H1 (cell line): ENCODE results near the gene SCN4A. TPM values are rescaled to one million over a fixed set of nuclear protein-coding genes. Genes with fewer than 3 reads are reported as not detected.

Experiments used
- ASH2L ChIP-seq: fragments of 200-600, 300-600 bp; sonication (generic); IDR thresholded peaks from one replicate; pipeline ENCODE4 v1.7.1; 2017; ENCODE audit warnings: low read length
- BCL11A ChIP-seq, 2 experiments: IDR thresholded peaks; one replicate each; pipeline ENCODE4 v1.6.1; 2011; ENCODE audit warnings: low read depth in 2 of 2, low read length in 2 of 2, mild to moderate bottlenecking in 2 of 2
- BRCA1 ChIP-seq: IDR thresholded peaks from 2 replicates; pipeline ENCODE4 v1.6.1; 2012; ENCODE audit warnings: low read depth, low read length, improper control_type of control experiment
- CHD7 ChIP-seq: fragments of 300-600 bp; sonication (generic); IDR thresholded peaks from 2 replicates; pipeline ENCODE4 v1.7.1; 2012; ENCODE audit warnings: low read length, moderate library complexity, mild to moderate bottlenecking, inconsistent platforms; ENCODE audit not compliant: insufficient replicate concordance
- HDAC6 ChIP-seq: IDR thresholded peaks from one replicate; pipeline ENCODE4 v1.7.1; 2012; ENCODE audit warnings: low read depth, mild to moderate bottlenecking, inconsistent platforms, low read length, moderate library complexity
- POLR2AphosphoS5 ChIP-seq: IDR thresholded peaks from 2 replicates; pipeline ENCODE4 v1.6.1; 2011; ENCODE audit warnings: low read depth, low read length
- RBBP5 ChIP-seq: IDR thresholded peaks from 2 replicates; pipeline ENCODE4 v1.7.1; 2012; ENCODE audit warnings: low read depth, mild to moderate bottlenecking, inconsistent platforms, low read length, moderate library complexity, borderline replicate concordance
- RFX5 ChIP-seq: IDR thresholded peaks from 2 replicates; pipeline ENCODE4 v1.6.1; 2011; ENCODE audit warnings: low read depth, low read length, improper control_type of control experiment, borderline replicate concordance
- SAP30 ChIP-seq: fragments of 300-600 bp; sonication (generic); IDR thresholded peaks from 2 replicates; pipeline ENCODE4 v1.7.1; 2012; ENCODE audit warnings: low read length, moderate library complexity, mild to moderate bottlenecking, inconsistent platforms; ENCODE audit not compliant: insufficient read depth, insufficient replicate concordance
- SRF ChIP-seq: IDR thresholded peaks from 2 replicates; pipeline ENCODE4 v1.6.1; 2011; ENCODE audit warnings: mild to moderate bottlenecking, low read depth, low read length, moderate library complexity
- TCF12 ChIP-seq: IDR thresholded peaks from 2 replicates; pipeline ENCODE4 v1.6.1; 2011; ENCODE audit warnings: low read depth, mild to moderate bottlenecking, low read length
- YY1 ChIP-seq: IDR thresholded peaks from 2 replicates; pipeline ENCODE4 v1.6.1; 2011; ENCODE audit warnings: low read depth, mild to moderate bottlenecking, low read length
- polyA plus RNA-seq, 7 experiments: library from polyadenylated mRNA; depleted of rRNA in 3 of 7; stranded (reverse) in 5 of 7; unstranded in 2 of 7; fragments of >200 nt in 5 of 7; fragments of 200-250 nt in 2 of 7; gene quantifications; 1 replicate in 5 of 7; 2 replicates in 1 of 7; 4 replicates in 1 of 7; pipeline versions ENCODE4 v1.2.1 to v1.2.3, GENCODE V29; 2011 to 2013; ENCODE audit warnings: missing spikeins in 2 of 7, mixed read lengths in 2 of 7
- total RNA-seq: library from RNA; stranded (reverse); fragmentation: NEBNext Ultra II Directional; extraction: Animal tissue kit (Norgen Biotek cat#: 25700); gene quantifications from 2 replicates; pipeline ENCODE4 v1.2.1, GENCODE V29; 2021

Gene SCN4A
- total and polyA plus RNA-seq, 2 of the 8 experiments (the other 6 are each of a cell fraction or from before 2014, with no cell fraction given) = 5.0 to 8.5 TPM

GRCh38 chr17:63914471-63914870, 58.2 kb downstream of the SCN4A start (continued):
- no peak for TF ChIP-seq CHD7
- no peak for TF ChIP-seq SRF
- no peak for TF ChIP-seq HDAC6
- no peak for TF ChIP-seq TCF12
- no peak for TF ChIP-seq BRCA1
- TF ChIP-seq POLR2AphosphoS5 = no peak
- TF ChIP-seq ASH2L = no peak
- TF ChIP-seq RFX5 = no peak
- no peak for TF ChIP-seq RBBP5
- no peak for TF ChIP-seq BCL11A (IDR thresholded peaks at IDR 0.05; ENCODE audit: low read depth in 2 of 2, low read length in 2 of 2)
- TF ChIP-seq YY1 = no peak
- TF ChIP-seq SAP30 = no peak
